NB4 (cell line): Measurements from ENCODE around the gene MINDY4B.
"Not testable (repeated sequence)": the region's sequence is repeated elsewhere in the genome, so short reads cannot be mapped to it uniquely, and the experiment has no call there.

Experiments
- DNase-seq: peaks from one replicate; pipeline ENCODE4 v3.0.0; 2010; ENCODE audit warnings: low read depth
- H3K4me3 ChIP-seq: one replicate; pipeline ENCODE4 v1.5.1; 2011; ENCODE audit warnings: mild to moderate bottlenecking, low read depth, low read length, moderate library complexity
- MYC ChIP-seq: IDR thresholded peaks from 2 replicates; pipeline ENCODE4 v1.6.1; 2011; ENCODE audit warnings: low read depth, low read length
- POLR2A ChIP-seq: IDR thresholded peaks from 2 replicates; pipeline ENCODE4 v1.6.1; 2011; ENCODE audit warnings: mild to moderate bottlenecking; ENCODE audit not compliant: insufficient read length; ENCODE audit errors: extremely low read depth
- TF ChIP-seq, protein P1 (sequence below): IDR thresholded peaks from 2 replicates; pipeline ENCODE4 v1.6.1; 2011; ENCODE audit warnings: low read depth, low read length
- TF ChIP-seq, protein P2 (sequence below): IDR thresholded peaks from one replicate; pipeline ENCODE4 v1.5.1; 2012; ENCODE audit warnings: low read depth, low read length

The MINDY4B gene

DNA sequence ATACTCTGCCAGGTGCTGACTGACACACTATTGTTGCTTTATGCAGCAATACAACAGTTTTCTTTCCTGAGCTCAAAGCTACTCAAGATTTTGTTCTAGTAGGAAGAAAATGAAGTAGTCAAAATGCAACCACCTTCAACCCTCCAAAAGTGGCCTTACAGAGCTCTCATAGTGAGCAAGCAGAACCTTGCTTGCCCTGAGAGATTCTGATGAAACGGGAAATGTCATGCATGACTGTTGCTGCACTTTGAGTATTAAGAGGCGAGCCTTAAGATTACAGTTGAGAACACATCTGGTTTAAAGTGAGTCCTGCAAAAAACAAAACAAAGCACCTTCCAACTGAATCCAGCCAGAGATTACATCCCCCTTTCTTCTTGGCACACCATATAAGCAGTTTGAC lies 29.7 kb downstream of the MINDY4B start:
- TF ChIP-seq MYC: no peak
- no peak for TF ChIP-seq POLR2A
- TF ChIP-seq, protein P1, sequence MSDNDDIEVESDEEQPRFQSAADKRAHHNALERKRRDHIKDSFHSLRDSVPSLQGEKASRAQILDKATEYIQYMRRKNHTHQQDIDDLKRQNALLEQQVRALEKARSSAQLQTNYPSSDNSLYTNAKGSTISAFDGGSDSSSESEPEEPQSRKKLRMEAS: no peak
- TF ChIP-seq, protein P2, sequence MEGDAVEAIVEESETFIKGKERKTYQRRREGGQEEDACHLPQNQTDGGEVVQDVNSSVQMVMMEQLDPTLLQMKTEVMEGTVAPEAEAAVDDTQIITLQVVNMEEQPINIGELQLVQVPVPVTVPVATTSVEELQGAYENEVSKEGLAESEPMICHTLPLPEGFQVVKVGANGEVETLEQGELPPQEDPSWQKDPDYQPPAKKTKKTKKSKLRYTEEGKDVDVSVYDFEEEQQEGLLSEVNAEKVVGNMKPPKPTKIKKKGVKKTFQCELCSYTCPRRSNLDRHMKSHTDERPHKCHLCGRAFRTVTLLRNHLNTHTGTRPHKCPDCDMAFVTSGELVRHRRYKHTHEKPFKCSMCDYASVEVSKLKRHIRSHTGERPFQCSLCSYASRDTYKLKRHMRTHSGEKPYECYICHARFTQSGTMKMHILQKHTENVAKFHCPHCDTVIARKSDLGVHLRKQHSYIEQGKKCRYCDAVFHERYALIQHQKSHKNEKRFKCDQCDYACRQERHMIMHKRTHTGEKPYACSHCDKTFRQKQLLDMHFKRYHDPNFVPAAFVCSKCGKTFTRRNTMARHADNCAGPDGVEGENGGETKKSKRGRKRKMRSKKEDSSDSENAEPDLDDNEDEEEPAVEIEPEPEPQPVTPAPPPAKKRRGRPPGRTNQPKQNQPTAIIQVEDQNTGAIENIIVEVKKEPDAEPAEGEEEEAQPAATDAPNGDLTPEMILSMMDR: no peak
- DNase-seq: no peak

DNA sequence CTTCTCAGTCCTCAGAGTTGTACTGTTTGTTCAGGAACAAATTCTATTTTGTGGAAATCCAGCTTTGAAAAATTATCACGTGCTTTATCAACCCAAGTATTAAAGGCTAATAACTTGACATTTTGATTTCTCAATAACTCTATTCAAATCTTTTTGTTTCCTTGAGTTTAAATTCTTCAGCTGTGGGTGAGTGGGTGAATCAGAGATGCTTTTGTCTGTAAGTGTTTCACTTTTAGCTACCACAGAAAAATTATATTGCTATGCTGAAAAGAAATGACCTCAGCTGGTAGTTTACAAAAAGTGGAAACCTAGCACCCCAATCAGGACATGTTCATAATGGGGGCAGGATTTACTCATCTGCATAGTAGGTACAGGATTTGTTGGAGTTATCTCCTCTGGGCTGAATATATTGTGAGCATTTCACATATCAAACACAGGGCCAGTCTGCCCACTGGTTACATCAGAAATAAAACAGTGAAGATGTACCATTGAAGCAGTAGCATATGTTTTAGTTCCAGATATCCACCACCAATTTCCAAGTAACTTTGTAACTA lies 30.5 kb downstream of the MINDY4B start:
- H3K4me3 ChIP-seq: no peak overlapping the region
- TF ChIP-seq POLR2A (no peak), MYC (no peak)
- TF ChIP-seq, protein P2: no peak
- TF ChIP-seq, protein P1: no peak
- DNase-seq: no peak

More for the DNA sequence above, 29.7 kb downstream of the MINDY4B start:
- no peak overlapping the region for H3K4me3 ChIP-seq

DNA sequence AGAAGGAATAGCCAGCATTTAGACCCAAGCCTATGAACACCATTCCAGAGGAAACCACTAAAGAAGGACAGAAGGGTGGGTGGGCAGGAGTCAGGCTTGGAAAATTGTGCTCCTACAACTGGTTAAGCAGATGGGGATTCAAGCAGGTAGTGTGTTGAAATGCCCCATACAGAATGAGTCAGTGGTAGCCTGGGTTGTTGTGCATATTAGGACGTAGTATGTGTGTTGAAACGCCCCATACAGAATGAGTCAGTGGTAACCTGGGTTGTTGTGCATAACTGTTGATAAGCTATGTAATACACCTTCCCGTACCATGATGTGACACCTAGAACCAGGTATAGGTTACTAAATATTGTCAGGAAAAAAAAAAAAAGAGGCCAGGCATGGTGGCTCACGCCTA lies 34.0 kb downstream of the MINDY4B start:
- no peak overlapping the region for H3K4me3 ChIP-seq
- DNase-seq: peak; percentile 11

DNA sequence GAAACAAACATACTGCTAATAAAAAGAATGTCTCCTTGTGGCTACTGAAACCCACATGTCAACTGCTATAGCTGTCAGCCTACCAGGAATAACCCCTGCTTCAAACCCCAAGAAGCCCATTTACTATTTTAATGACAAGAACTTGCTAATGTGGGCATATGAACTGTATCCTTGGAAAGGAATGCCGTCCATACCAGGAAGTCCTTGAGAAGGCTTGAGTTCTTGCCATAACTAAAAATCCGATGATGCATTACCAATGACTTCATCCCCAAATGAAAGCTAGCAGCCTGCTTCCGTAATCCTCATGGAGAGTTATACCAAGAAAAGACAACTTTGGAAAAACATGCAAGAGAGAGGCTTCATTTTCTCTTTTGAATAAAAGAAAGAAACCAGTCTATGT lies 34.8 kb downstream of the MINDY4B start:
- no peak for DNase-seq
- no peak overlapping the region for H3K4me3 ChIP-seq
- TF ChIP-seq POLR2A: no peak
- TF ChIP-seq, protein P1: no peak

More for the DNA sequence above, 34.0 kb downstream of the MINDY4B start:
- TF ChIP-seq MYC (no peak), POLR2A (no peak)
- TF ChIP-seq, protein P1: no peak
- TF ChIP-seq, protein P2: no peak

DNA sequence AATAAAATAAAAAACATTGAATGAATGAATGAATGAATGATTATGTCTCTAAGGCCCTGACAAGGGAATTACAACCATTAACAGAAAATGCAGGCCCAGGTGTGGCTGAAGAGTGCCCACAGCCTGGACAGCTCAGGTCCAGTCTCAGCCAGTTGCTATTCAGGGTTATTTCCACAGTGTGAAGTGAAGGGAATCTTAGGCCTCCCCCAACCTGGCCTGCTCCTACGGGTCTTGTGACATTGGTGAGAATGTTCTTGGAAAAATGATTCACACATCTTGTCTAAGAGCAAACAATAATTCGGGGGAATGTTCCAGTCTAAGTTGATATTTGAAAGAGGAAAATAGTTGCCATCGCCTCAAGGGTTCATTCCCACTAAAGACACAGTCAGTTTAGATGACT lies 37.0 kb downstream of the MINDY4B start:
- no peak for DNase-seq
- TF ChIP-seq POLR2A: no peak
- H3K4me3 ChIP-seq: no peak overlapping the region

DNA sequence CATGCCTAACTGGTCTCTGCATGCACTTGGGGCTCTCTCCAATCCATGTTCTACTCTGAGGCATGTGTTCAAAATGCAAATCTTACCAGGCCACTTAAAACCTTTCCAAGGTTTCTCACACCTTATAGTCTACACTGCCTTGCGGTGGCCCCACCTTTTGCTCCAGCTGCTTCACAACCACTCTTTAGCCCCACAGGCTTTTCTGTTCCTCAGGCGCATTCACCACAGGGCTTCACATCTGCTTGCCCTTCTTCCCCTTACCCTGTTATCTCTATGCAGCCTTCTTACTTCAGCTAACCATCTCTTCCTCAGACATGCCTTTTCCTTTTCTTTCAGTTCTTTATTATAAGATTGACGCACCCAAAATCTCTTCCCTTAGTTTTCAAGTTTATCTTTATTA lies 37.8 kb downstream of the MINDY4B start:
- TF ChIP-seq, protein P1: no peak
- TF ChIP-seq POLR2A (no peak), MYC (no peak)
- TF ChIP-seq, protein P2: no peak
- H3K4me3 ChIP-seq: no peak overlapping the region
- DNase-seq: no peak

DNA sequence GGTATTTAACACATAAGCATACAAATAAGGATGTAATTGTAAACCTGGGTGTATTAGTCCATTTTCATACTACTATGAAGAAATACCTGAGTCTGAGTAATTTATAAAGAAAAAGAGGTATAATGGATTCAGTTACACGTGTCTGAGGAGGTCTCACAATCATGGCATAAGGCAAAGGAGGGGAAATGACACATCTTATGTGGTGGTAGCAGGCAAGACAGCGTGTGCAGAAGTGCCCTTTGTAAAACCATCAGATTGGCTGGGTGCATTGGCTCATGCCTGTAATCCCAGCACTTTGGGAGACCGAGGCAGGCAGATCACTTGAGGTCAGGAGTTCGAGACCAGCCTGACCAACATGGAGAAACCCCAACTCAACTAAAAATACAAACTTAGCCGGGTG lies 41.3 kb downstream of the MINDY4B start:
- DNase-seq, H3K4me3 ChIP-seq: not testable (repeated sequence)
